ENCODE results near the gene ACVR1C.

DNA sequence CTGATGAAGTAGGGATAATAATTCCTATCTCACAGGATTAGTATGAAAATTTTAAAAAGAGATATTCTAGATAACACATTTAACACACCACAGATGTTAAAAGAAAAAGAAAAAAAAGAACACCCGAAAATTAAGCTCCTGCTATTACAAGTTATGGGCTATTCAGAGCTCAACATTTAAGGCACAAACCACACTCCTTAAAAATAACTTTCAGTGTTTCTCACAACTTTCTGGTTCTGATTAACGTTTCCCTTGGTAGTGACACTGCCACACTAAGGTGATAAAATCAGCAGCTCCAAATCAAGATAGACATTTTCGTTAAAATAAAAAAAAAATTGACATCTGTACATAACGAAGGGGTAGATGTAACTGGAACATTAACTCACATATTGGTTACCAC, 26.9 kb downstream of the ACVR1C start:
- TF ChIP-seq, protein P1, sequence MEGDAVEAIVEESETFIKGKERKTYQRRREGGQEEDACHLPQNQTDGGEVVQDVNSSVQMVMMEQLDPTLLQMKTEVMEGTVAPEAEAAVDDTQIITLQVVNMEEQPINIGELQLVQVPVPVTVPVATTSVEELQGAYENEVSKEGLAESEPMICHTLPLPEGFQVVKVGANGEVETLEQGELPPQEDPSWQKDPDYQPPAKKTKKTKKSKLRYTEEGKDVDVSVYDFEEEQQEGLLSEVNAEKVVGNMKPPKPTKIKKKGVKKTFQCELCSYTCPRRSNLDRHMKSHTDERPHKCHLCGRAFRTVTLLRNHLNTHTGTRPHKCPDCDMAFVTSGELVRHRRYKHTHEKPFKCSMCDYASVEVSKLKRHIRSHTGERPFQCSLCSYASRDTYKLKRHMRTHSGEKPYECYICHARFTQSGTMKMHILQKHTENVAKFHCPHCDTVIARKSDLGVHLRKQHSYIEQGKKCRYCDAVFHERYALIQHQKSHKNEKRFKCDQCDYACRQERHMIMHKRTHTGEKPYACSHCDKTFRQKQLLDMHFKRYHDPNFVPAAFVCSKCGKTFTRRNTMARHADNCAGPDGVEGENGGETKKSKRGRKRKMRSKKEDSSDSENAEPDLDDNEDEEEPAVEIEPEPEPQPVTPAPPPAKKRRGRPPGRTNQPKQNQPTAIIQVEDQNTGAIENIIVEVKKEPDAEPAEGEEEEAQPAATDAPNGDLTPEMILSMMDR (IDR thresholded peaks at IDR 0.05; ENCODE audit: low read depth, low read length, poor library complexity, severe bottlenecking) = no peak
- TF ChIP-seq EZH2phosphoT487 (IDR thresholded peaks at IDR 0.05; ENCODE audit: borderline replicate concordance, low read length) = no peak

All from DOHH2 (cell line).